ENCODE measurements around the gene DCTN2.

Gene DCTN2

GRCh38 chr12:57550641-57551549 lies 3.9 kb upstream of the DCTN2 start:
- no peak for DNase-seq (ENCODE audit: low read depth, low spot score)

- DNase-seq (ENCODE audit: low read depth, low spot score), result no peak
These were observed 3.1 kb upstream of the DCTN2 start, which contains the start of gene KIF5A for GRCh38 chr12:57549909-57550640. Gene KIF5A (plus strand): TSS chr12:57550044. CDS start chr12:57550272, 228 bp downstream.

DNA sequence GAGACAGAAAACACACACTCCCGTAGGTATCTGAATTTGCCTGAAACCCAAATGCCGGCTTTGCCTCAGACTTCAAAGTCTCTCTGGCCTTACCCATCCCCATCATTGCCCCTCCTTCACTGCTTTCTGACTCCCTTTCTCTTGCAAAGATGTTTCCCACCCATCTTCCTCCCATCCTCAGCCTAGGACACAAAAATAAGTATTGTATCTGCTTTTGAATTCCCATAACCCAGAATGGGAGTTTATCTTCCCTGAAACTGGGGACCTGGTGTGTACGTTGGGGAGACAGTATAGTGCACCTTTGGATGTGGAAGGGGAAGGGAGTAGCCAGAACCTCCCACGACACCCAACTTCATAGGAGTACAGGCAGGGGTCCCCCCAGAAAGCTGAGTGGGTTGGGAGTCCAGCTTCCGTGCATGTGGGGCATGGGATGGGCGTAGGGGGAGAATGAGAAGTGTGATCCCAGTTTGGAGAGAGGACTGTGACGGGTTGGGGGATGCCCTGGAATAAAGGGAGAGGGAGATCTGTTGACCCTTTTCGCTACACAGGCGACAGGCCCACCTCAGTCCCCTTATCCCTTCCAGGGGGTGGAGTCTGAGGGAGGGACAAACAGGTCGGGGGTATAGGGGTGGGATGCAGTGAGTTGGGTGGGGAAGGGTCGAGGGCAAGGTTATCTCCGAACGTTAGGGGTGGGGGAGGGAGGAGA lies 2.4 kb upstream of the DCTN2 start:
- no peak for DNase-seq (ENCODE audit: low read depth, low spot score)

DNA sequence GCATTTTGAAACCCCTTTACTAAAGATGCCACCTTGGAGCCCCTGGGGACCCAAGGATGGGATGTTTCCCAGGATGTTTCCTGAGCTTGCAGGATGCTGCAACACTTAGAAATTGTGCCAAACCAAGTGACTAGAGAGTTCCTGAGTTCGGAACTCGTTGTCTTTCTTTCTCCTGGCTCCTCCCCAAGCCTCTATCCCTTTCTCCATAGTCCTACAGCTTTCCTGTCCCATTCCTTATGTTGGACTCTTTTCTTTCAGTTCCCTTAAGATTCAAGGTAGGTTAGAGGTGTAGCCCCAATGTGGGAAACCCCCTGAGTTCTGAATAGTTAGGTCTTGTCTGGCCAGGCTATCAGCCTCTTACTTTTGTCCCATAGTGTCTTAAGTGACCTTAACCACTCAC lies 1.5 kb upstream of the DCTN2 start:
- no peak for DNase-seq (ENCODE audit: low read depth, low spot score)

DNA sequence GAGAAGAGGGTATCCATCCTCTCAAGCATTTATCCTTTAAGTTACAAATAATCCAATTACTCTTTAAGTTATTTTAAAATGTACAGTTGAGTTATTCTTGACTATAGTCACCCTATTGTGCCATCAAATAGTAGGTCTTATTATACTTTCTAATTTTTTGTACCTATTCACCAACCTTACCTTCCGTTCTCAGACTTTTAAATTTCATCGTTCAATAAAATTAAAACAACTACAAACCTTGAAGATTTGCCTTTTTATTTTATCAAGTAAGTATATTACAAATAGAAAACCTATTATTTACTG lies 972 bp upstream of the DCTN2 start:
- no peak for DNase-seq (ENCODE audit: low read depth, low spot score)

DNA sequence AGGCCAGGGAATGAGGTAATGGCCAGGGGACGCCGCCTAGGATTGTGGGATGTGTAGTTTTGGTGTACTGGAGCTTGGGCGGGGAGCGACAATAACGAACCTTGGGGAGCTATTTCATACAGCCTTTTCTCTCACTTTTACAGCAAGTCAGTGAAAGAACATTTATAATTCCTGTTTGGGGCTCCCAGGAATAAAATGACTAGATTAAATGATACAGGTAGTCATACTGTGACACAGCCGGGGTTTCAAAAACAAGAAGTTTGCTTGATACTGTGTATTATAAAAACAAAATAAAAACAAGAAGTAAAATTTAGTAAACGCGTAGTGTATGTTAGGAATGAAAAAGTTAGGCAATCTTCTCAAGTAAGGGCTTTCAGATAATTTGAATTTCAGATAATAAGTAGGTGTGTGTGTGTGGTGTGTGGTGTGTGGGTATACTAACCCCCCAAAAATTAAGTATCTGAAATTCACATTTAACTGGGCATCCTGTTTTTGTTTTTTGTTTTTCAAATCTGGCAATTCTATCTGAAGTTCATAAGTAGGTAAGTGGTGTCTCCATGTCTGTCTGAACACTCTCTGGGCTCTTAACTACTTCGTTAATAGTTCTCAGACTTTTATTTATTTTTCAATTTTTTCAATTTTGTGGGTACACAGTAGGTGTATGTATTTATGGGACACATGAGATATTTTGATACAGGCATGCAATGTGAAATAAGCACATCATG lies 458 bp upstream of the DCTN2 start:
- no peak for DNase-seq (ENCODE audit: low read depth, low spot score)

DNA sequence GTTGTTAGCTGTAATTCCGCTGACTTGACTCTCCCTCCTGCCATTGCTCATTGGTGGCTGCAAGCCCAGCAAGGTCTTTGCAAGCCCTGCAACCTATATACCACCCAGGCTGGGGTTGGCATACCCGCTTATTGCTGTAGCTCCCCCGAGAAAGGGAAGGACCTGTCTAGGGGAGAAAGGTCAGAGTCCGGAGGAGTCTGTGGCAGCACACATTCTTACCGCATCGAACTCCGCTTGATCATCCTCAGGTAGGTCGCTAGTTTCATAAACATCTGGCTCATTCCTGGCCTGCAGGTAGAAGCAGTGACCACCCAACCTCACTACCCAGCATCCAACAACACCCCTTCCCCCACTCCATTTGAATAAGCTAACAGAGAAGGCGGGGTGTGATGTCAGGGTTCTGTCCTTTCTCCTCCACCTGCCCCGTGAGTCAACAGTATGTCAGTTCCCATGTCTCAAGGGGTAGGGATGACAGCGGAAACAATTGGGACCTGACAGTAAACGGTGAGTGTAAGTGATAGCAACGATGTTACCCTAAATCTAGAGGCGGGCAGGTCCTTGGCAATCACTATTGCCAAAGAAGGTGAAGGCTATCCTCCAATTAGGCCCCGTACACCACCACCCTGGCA lies 1.1 kb downstream of the DCTN2 start:
- no peak for DNase-seq (ENCODE audit: low read depth, low spot score)

- no peak for DNase-seq (ENCODE audit: low read depth, low spot score)
These were observed 3.4 kb downstream of the DCTN2 start for GRCh38 chr12:57543581-57543980.

DNA sequence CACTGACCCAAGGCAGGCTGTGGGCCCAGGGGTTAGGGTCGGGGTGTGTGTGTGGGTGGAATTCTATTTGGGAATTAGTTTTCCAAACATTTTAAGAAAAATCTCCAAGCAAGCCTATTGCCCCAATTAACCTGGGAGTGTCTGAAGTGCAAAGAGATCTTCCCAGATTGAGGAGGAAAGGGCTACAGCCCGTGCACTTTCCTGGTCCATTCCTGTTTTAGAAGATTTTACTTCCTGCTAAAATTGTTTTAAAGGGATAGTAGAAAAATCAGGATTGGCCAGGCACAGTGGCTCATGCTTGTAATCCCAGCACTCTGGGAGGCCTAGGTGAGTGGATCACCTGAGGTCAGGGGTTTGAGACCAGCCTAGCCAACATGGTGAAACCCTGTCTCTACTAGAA lies 5.3 kb downstream of the DCTN2 start:
- no peak for DNase-seq (ENCODE audit: low read depth, low spot score)

GRCh38 chr12:57541001-57541400 lies 6.0 kb downstream of the DCTN2 start:
- no peak for DNase-seq (ENCODE audit: low read depth, low spot score)

DNA sequence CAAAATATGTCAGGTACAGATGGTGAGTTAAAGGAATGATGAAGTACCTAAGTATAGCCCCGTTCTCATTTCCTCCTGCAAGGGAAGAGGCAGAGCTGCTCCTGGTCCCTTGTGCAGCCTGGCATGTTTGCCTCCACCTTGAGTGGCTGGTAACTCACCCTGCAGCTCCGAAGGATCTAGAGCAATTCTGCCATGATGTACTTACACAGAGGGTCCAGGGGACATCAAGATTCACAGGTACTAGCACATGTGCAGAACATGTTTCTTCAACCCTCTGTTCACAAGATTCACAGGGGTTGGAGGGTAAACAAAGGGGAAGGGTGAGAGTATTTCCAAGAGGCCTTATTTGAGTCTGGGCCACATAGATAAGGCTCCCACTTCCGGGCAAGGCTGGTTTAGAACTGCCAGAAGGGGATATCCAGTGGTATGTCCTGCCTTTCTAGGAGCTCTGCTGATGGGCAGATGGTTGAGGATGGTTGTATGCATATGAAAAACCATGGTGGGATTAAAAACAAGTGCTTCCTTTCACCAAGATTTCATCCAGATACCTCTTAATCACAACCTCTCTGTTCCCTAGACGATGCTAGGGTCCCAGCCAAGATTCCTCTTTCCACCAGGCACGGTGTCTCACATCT lies 7.7 kb downstream of the DCTN2 start:
- no peak for DNase-seq (ENCODE audit: low read depth, low spot score)

DNA sequence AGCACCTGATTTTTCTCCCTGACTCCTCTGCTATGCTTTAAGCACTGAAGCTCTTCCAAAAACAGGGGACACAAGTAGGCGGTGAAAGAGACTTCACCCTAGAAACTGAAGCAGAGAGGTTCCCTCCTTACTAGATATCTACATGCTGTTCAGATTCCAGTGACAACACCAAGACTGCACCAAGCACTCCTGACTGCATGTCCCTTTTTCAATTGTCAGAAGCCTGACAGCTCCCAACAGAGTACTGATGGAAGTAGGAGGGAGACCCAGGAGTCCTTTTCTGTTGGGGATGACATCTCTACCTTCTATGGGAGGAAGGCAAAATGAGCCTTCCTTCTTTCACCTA lies 10.4 kb downstream of the DCTN2 start:
- no peak for DNase-seq (ENCODE audit: low read depth, low spot score)

- DNase-seq (ENCODE audit: low read depth, low spot score), result no peak
These were observed 11.0 kb downstream of the DCTN2 start for GRCh38 chr12:57535764-57536596.

- no peak for DNase-seq (ENCODE audit: low read depth, low spot score)
These were observed 11.9 kb downstream of the DCTN2 start for GRCh38 chr12:57534991-57535543.

DNA sequence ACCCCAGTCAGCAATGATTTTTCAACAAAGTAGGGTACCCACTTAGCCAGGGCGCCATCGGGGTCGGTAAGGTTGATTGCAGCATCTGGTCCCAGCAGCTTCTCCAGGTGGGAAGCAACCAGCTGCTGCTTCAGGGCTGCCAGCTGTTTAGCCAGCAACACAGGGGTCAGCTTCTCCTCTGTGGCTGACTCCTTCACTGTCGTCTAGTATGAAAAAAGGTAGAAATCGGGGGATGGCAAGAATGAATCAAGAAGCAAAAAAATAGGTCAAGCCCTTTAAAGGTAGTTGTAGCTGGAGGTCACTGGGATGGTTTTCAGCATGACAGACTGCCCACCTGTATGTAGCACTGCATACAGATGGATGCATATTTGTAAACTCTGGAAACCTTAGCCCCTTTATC lies 12.7 kb downstream of the DCTN2 start:
- no peak for DNase-seq (ENCODE audit: low read depth, low spot score)

DNA sequence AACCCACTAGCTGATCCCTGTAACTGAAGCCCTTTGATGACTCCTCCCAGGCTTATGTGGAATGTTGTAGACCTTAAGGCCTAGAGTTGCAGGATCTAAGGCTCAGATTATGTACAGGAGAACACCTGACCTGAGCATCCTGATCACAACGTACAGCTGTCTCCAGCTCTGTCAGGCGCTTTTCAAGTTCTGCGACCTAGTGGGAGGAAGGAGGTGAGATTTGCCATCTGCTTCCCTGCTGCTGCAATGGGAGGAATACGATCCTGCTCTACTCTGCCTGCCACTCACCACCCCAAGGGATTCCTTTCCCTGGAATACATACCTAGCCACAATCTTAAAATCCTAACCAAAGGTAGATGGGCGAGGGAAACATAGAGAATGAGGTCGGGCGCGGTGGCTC lies 13.9 kb downstream of the DCTN2 start:
- no peak for DNase-seq (ENCODE audit: low read depth, low spot score)

- no peak for DNase-seq (ENCODE audit: low read depth, low spot score)
These were observed 15.2 kb downstream of the DCTN2 start for GRCh38 chr12:57531836-57532235.

GRCh38 chr12:57530396-57531142 lies 16.4 kb downstream of the DCTN2 start:
- no peak for DNase-seq (ENCODE audit: low read depth, low spot score)

- DNase-seq (ENCODE audit: low read depth, low spot score), result no peak
These were observed 17.2 kb downstream of the DCTN2 start for GRCh38 chr12:57529831-57530230.

All from iPS DF 19.7 (cell line).